HG02642 (cell line): ENCODE measurements around the gene IL12RB1.

ENCODE experiments used
- ATAC-seq: cut with Tn5 transposase; IDR thresholded peaks from one replicate; pipeline ENCODE4 v1.9.1; 2021; ENCODE audit warnings: mild to moderate bottlenecking; ENCODE audit not compliant: unreplicated experiment, poor library complexity

IL12RB1 gene

GRCh38 chr19:18086590-18087138 is at the start of gene IL12RB1:
Gene IL12RB1 (minus strand): TSS chr19:18086934. CDS start chr19:18086823, 111 bp downstream.
- ATAC-seq: no peak

DNA sequence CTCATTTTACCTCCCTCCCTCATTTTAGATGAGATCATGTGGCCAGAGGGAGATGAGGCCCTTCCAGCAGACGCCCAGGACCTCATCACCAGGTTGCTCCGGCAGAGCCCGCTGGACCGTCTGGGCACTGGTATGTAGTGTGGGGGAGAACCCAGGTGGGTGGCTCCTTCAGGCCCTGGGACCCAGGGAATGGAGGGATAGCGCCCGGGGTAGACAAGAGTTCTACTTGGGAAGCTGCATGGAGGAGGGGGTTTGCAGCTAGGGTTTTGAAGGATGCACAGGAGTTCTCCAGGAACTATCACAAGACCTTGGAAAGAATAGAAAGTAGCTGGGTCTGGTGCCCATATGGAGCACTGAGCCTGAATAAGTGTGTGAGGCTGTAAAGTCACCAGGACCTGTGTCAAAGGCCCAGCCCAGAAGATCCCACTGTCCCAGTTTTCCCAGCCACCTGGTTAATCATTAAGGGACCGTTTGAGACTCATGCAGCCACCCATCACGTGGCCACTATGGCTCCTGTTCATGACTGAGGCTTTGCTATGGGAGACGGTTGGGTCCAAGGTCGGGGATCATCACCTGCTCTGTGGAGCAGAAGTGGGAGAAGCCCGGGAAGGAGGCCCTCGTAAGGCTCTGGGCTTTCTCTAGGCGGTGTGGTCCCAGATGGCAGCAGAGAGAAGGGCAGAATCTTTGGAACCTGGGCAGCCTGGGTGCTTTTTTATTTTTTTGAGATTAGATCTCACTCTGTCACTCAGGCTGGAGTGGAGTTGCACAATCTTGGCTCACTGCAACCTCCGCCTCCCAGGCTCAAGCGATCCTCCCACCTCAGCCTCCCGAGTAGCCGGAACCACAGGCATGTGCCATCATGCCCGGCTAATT is 49.2 kb upstream of the IL12RB1 start:
- ATAC-seq: no peak

DNA sequence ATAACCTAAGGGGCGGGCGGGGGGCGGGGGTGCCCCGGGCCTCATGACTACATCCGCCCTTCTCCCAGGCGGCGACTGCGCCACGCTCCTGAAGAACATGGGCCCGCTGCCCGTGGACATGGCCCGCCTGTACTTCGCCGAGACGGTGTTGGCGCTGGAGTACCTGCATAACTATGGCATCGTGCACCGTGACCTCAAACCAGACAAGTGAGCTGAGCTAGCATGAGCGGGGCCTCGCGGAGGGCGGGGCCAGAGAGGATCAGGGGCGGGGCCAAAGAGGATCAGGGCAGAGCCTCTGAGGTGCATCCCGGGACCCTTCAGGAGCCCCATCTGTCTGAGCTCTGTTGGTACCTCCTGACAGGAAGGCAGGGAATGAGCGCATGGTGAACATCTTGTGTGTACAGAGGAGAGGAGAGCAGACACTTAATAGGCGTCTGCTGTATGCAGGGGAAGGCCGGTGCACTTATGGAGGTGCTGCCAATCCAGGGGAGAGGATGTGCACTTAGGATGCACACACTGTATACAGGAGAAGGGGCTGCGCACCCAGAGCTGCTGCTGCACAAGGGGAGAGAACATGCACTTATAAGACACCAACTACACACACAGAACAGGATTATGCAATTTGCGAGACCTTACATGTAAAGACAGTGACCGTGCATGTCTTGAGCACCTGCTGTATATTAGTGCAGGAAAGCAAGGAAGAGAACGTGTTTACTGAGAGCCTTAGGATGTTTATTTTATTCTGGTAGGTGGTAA is 45.3 kb upstream of the IL12RB1 start:
- no peak for ATAC-seq

GRCh38 chr19:18130523-18131242 is 43.9 kb upstream of the IL12RB1 start:
- ATAC-seq: no peak

DNA sequence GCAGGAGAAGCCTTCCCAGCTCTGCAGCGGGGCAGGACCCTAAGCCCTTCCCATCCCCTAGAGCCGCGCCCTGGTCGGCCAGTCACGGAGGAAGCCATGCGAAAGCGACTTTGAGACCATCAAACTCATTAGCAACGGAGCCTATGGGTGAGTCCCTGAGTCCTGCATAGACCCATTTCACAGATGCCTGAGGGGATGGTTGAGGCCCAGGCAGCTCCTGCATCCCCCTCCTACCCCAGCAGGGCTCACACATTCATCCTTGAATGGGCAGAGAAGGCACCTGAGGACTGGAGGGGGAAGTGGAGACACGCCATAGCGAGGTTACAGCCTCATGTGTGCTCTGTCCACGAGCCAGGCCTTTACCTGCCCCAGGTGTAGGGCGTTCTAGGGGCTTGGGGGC is 42.1 kb upstream of the IL12RB1 start:
- no peak for ATAC-seq

DNA sequence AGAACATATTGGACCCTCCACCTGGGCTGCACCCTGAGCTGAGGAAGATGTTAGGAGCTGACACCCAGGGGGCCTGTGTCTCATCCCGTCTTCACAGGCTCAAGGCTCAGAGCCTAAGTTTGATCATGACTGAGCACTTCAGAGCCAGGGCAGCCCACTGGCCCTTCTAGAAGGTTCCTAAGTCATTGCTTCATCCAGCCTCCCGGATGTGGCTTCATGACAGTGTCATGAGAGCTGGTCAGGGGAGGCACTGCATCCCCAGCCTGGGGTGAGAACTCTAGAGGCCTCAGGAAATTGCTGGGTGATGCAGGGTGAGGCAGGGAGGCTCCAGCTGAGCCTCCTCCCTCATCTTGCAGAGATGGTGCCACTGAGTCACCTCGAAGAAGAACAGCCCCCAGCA is 41.3 kb upstream of the IL12RB1 start:
- ATAC-seq: no peak

DNA sequence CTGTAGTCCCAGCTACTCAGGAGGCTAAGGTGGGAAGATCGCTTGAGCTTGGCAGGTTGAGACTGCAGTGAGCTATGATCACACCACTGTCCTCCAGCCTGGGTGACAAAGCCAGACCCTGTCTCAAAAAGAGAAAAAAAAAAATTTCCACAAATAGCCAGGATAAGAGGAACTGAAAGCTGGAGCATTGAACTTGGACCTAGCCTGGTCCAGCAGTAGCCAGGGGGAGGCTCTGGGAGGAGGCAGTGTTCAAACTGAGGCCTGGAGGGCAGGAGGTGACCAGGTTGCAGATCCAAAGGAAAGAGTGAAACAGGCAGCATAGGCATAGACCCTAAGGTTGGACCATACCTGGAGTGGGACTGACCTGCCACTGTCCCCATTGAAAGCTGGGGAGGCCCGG is 39.4 kb upstream of the IL12RB1 start:
- ATAC-seq: no peak

GRCh38 chr19:18123819-18124218 is 37.1 kb upstream of the IL12RB1 start:
- no peak for ATAC-seq

DNA sequence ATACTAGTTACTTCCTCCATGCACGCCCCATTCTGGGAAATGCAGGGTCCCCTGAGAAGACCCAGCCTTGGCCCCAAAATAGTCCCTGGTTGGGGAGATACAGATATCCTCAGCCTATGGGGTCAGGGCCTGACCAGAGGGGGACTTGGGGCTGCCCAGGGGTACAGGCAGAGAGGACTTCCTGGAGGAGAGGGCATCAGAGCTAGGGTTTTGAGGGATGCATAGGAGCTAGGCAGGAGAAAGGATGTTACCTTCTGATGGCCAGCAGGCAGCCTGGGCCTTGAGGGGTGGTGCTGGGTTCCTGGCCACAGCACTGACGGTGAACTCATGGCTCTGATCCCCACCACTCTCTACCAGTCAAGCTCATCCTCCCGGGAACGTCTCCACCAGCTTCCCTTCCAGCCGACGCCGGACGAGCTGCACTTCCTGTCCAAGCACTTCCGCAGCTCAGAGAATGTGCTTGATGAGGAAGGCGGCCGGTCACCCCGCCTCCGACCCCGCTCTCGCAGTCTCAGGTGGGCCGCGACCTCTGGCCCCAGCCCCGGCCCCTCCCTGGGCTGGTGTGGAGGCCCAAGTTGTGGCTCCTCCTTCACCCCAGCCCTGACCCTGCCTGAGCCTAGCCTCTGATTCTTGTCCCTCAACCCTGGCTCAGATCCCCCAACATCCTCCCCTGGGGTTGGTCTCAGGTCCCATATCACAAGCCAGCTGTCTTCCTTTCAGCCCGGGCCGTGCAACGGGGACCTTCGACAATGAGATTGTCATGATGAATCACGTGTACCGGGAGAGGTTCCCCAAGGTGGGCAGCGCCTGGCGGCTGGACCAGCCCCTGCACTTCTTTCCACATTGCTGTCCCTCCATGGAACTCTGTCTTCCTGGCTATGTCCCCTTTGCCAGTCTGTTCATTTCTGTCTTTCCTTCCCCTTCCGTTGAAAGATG is 36.4 kb upstream of the IL12RB1 start:
- no peak for ATAC-seq

DNA sequence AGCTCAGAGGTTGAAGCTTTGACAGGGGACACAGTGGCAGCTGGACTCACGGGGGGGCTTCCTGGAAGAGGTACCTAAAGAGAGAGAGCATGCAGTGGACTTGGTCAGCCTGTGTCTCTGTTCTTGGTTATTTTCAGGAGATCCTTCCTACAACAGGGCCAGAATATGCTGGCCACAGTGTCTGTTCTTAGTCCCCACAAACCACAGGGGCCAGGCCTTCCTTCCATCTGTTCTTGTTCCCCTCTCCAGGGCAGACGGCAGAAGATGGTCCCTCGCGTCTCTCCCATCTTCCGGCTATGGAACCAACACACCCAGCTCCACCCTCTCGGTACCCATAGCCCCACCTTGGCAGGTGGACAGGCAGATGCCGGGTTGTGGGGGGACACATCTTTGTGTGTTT is 35.7 kb upstream of the IL12RB1 start:
- ATAC-seq: no peak

GRCh38 chr19:18121166-18121565 is 34.4 kb upstream of the IL12RB1 start:
- no peak for ATAC-seq

GRCh38 chr19:18120127-18120526 is 33.4 kb upstream of the IL12RB1 start:
- ATAC-seq: no peak

GRCh38 chr19:18119717-18120105 is 33.0 kb upstream of the IL12RB1 start:
- ATAC-seq: no peak

DNA sequence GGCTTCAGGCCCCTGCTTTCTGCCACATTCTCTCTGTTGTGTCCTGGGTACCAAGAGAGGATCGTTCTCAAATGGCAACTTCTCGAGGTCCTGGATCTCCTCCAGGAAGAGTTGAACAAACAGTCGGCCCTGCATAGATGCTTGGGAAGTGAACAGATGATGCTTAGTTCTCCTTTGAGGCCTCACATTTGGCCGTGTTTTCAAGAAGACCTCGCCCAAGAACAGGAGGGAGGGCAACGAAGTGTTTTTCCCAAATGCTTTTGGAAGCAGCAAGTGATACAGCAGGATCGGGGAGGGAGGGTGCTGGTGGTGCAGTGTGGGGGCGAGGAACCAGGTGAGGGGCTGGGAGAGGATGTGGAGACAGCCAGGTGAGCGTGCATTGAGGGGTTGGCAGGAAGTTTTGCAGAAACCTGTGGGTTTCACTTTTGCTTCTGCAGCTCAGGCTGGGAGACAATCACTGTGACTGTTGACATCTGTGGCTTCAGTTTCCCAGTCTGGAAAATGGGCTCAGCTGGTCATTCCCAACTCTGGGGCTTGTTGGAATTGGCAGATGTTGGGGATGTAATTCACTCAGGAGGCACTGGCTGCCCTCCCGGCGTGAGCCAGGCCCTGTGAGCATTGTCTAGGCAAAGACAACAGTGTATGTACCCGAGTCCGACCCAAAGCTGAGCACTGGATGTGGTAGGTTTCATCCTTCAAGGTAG is 32.4 kb upstream of the IL12RB1 start:
- ATAC-seq: no peak

- no peak for ATAC-seq
Measured at GRCh38 chr19:18118420-18119012, 31.8 kb upstream of the IL12RB1 start.

DNA sequence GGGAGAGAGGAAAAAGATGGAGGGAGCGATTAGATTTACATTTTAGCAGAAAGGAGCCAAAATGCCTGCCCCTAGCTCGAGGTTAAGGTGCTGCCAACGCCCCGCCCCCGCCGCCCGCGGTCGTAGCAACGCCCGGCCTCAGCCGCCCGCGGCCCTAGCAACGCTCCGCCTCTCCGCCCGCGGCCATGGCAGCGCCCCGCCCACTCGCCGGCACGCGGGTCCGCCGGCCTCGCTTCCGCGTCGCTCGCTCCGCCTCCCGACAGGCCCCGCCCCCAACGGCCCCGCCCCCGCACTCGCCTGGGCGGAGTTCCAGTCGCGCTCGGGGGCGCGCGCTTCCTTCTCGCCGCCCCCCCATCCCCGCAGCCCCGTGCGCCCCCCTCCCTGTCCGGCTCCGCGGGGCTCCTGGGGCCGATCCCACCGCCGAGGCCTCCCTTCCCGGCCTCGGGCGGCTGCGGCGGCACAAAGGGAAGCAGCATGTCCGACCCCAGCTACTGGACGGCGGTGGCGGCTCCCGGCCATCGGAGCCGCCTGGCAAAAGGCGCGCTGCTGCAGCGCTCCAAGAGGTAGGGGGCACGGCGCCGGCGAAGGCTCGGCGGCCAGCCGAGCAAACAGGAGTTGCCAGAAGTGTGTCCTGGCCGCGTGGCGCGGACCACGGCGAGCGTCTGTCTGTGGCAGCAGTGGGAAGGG is 31.1 kb upstream of the IL12RB1 start:
- ATAC-seq: peak; percentile 93

DNA sequence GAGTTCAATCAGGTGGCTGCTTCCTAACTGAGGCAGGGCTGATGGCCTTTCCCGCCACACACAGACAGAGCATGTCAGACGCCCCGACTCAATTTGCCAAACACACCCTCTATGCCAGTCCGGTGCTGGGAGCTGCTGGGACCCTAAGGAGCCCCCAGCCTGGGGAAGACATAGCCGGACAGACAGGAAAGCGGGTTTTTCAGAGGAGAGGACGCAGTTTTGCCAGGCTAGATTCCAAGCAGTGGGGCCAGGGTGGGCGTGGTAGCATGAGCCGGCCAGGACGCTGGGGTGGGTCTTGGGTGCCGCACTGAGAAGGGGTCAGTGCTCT is 30.6 kb upstream of the IL12RB1 start:
- ATAC-seq: no peak

GRCh38 chr19:18114483-18114882 is 27.7 kb upstream of the IL12RB1 start:
- ATAC-seq: no peak
